B cell (primary cell): ENCODE results near the gene EPHA7. TPM values are rescaled to one million over a fixed set of nuclear protein-coding genes. Genes with fewer than 3 reads are reported as not detected.

Source experiments
- ATAC-seq: fragments of 200-7000 bp; cut with Tn5 transposase; one replicate; pipeline ENCODE4 v1.10.0; 2021; ENCODE audit warnings: low read depth, mild to moderate bottlenecking, moderate number of reproducible peaks, moderate library complexity
- CTCF ChIA-PET: fragments of 350-600 bp; sonication (Branson Sonifier 250); formaldehyde crosslinking; loops from one replicate; lab custom pipeline; 2021; ENCODE audit warnings: antibody characterized with exemption, inconsistent platforms; lab: Charles Lee
- POLR2A ChIA-PET: fragments of 350-600 bp; sonication (Branson Sonifier 250); formaldehyde crosslinking; loops from one replicate; lab custom pipeline; 2021; ENCODE audit warnings: antibody characterized with exemption; lab: Charles Lee
- DNase-seq: peaks from one replicate; pipeline ENCODE4 v3.0.0; 2013
- H2AFZ ChIP-seq: 2 replicates; pipeline ENCODE4 v1.6.1; 2012; ENCODE audit warnings: mild to moderate bottlenecking, low read depth, low read length; ENCODE audit not compliant: insufficient read depth, poor library complexity, severe bottlenecking
- H3K27ac ChIP-seq, 2 donors: 1 replicate in 1 of 2; 2 replicates in 1 of 2; pipeline ENCODE4 v1.5.1; 2012 to 2013; ENCODE audit warnings: low read length in 2 of 2, mild to moderate bottlenecking in 2 of 2, moderate library complexity in 1 of 2
- H3K27me3 ChIP-seq, 4 experiments: fragments of 200-600 bp in 1 of 4; sonication (generic) in 1 of 4; replicated peaks in 1 of 4; 1 replicate in 2 of 4; 2 replicates in 2 of 4; pipeline versions ENCODE4 v1.6.1 to v1.7.0; 2013 to 2016; ENCODE audit warnings: low read length in 3 of 4, mild to moderate bottlenecking in 2 of 4, mixed read lengths in 1 of 4, moderate library complexity in 1 of 4; ENCODE audit not compliant: insufficient read depth in 4 of 4, control insufficient read depth in 3 of 4; ENCODE audit errors: control extremely low read depth in 1 of 4
- H3K36me3 ChIP-seq, 2 experiments: replicated peaks in 1 of 2; 1 replicate in 1 of 2; 2 replicates in 1 of 2; pipeline versions ENCODE4 v1.6.1 to v1.7.1; 2013; ENCODE audit warnings: low read length in 1 of 2; ENCODE audit not compliant: insufficient read depth in 2 of 2, control insufficient read depth in 1 of 2; ENCODE audit errors: control extremely low read depth in 1 of 2, extremely low read depth in 1 of 2
- H3K4me1 ChIP-seq, 2 donors: fragments of 200-600 bp in 1 of 2; sonication (generic) in 1 of 2; 1 replicate in 1 of 2; 2 replicates in 1 of 2; pipeline versions ENCODE4 v1.5.1 to v1.6.1; 2013 to 2017; ENCODE audit warnings: low read length in 2 of 2; ENCODE audit not compliant: control insufficient read depth in 2 of 2, insufficient read depth in 2 of 2
- H3K4me2 ChIP-seq: replicated peaks from 2 replicates; pipeline ENCODE3; 2012; ENCODE audit warnings: mild to moderate bottlenecking, low read depth, low read length; ENCODE audit not compliant: poor library complexity, severe bottlenecking
- H3K4me3 ChIP-seq, 5 experiments: fragments of 200-600 bp in 1 of 5; sonication (generic) in 1 of 5; 1 replicate in 3 of 5; 2 replicates in 2 of 5; pipeline versions ENCODE4 v1.5.1 to v1.7.0; 2011 to 2016; ENCODE audit warnings: low read length in 4 of 5, mild to moderate bottlenecking in 4 of 5, low read depth in 2 of 5, control low read depth in 1 of 5, moderate library complexity in 1 of 5; ENCODE audit not compliant: insufficient read depth in 1 of 5; ENCODE audit errors: control extremely low read depth in 1 of 5, extremely low read depth in 1 of 5
- H3K79me2 ChIP-seq: fragments of 200-600 bp; sonication (generic); one replicate; pipeline ENCODE4 v1.6.0; 2016; ENCODE audit warnings: low read length; ENCODE audit not compliant: control insufficient read depth, insufficient read depth
- H3K9ac ChIP-seq: fragments of 200-600 bp; sonication (generic); 2 replicates; pipeline ENCODE4 v1.6.1; 2017; ENCODE audit warnings: mild to moderate bottlenecking, low read length, moderate library complexity
- H3K9me3 ChIP-seq, 3 donors: one replicate each; pipeline versions ENCODE4 v1.6.1 to v1.7.1; 2013; ENCODE audit warnings: low read length in 2 of 3; ENCODE audit not compliant: control insufficient read depth in 2 of 3, insufficient read depth in 1 of 3; ENCODE audit errors: control extremely low read depth in 1 of 3
- H4K20me1 ChIP-seq: 2 replicates; pipeline ENCODE4 v1.6.0; 2012; ENCODE audit warnings: mild to moderate bottlenecking, low read length; ENCODE audit not compliant: insufficient read depth, control insufficient read depth, poor library complexity, severe bottlenecking
- H3K27ac Mint-ChIP-seq: one replicate; pipeline ENCODE4 v1.8.0; 2021; ENCODE audit warnings: mixed read lengths
- H3K27me3 Mint-ChIP-seq: one replicate; pipeline ENCODE4 v1.8.0; 2021; ENCODE audit warnings: mixed read lengths
- H3K4me1 Mint-ChIP-seq: one replicate; pipeline ENCODE4 v1.8.0; 2021; ENCODE audit warnings: mixed read lengths
- H3K4me3 Mint-ChIP-seq: one replicate; pipeline ENCODE4 v1.8.0; 2021; ENCODE audit warnings: mixed read lengths
- H3K9me3 Mint-ChIP-seq: one replicate; pipeline ENCODE4 v1.8.0; 2022; ENCODE audit warnings: mixed read lengths; ENCODE audit not compliant: insufficient read depth
- EZH2 ChIP-seq: IDR thresholded peaks from 2 replicates; pipeline ENCODE4 v1.6.1; 2012; ENCODE audit warnings: borderline replicate concordance, low read depth, mild to moderate bottlenecking, moderate library complexity, low read length; ENCODE audit not compliant: insufficient read depth, poor library complexity, severe bottlenecking
- WGBS: methylation state at CpG from one replicate; pipeline ENCODE4 v1.1.5; 2013; ENCODE audit warnings: missing lambda C conversion rate; ENCODE audit not compliant: insufficient coverage; 5-methylcytosine and 5-hydroxymethylcytosine counted together
- intact Hi-C: fragments of 100-400 bp; cut with micrococcal nuclease; formaldehyde crosslinking; loops from one replicate; pipeline ENCODE4 v1.10.0; 2022
- polyA plus RNA-seq: library from polyadenylated mRNA; depleted of rRNA; stranded (reverse); fragments of >200 nt; gene quantifications from 2 replicates; pipeline ENCODE4 v1.2.3, GENCODE V29; 2012
- total RNA-seq, 2 donors: library from RNA; stranded (reverse); fragments of 120-200 nt in 1 of 2; gene quantifications; 1 replicate in 1 of 2; 2 replicates in 1 of 2; pipeline versions ENCODE4 v1.2.3 to v1.2.4, GENCODE V29; 2013 to 2022
- TF ChIP-seq, protein P1 (sequence below): fragments of 200-600 bp; IDR thresholded peaks from one replicate; pipeline ENCODE4 v1.8.0; 2022; ENCODE audit warnings: antibody characterized with exemption, mild to moderate bottlenecking

Gene EPHA7
- total and polyA plus RNA-seq, 2 donors (not counting 1 experiment from before 2014, with no cell fraction given): not detected

DNA sequence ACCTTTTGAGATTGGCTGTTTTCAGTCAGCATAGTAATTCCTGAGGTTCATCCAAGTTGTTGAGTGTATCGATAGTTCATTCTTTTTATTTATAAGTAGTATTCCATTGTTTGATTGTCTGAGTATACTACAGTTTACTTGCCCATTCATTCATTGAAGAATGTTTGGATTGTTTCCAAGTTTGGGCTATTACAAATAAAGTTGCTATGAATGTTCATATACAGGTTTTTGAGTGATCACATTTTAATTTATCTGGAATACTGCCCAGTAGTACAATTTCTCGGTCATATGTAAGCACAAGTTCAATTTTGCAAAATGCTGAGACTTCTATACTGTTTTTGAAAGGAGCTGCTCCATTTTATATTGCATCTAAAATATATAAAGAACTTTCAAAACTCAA lies 14.2 kb upstream of the EPHA7 start:
- TF ChIP-seq EZH2: no peak
- TF ChIP-seq, protein P1, sequence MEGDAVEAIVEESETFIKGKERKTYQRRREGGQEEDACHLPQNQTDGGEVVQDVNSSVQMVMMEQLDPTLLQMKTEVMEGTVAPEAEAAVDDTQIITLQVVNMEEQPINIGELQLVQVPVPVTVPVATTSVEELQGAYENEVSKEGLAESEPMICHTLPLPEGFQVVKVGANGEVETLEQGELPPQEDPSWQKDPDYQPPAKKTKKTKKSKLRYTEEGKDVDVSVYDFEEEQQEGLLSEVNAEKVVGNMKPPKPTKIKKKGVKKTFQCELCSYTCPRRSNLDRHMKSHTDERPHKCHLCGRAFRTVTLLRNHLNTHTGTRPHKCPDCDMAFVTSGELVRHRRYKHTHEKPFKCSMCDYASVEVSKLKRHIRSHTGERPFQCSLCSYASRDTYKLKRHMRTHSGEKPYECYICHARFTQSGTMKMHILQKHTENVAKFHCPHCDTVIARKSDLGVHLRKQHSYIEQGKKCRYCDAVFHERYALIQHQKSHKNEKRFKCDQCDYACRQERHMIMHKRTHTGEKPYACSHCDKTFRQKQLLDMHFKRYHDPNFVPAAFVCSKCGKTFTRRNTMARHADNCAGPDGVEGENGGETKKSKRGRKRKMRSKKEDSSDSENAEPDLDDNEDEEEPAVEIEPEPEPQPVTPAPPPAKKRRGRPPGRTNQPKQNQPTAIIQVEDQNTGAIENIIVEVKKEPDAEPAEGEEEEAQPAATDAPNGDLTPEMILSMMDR: no peak
- Mint-ChIP-seq H3K27me3 (no peaks in the 10 kb centered on the region), H3K27ac (no peak overlapping the region), H3K4me1 (no peaks in the 10 kb centered on the region), H3K4me3 (no peak overlapping the region), H3K9me3 (no peaks in the 10 kb centered on the region)
- ChIA-PET CTCF (no interaction called here), POLR2A (no interaction called here)
- Histone ChIP-seq H3K27ac (no peak overlapping the region), H3K4me2 (no peak overlapping the region), H3K9me3 (no peaks in the 10 kb centered on the region), H3K4me3 (no peak overlapping the region), H3K27me3 (no peaks in the 10 kb centered on the region), H3K9ac (no peak overlapping the region), H2AFZ (no peak overlapping the region), H3K79me2 (no peaks in the 10 kb centered on the region), H3K4me1 (no peaks in the 10 kb centered on the region), H3K36me3 (no peaks in the 10 kb centered on the region), H4K20me1 (no peaks in the 10 kb centered on the region)
- no peak for DNase-seq
- intact Hi-C loops: no loop called here
- WGBS: no CpG with 5 or more reads among the region's 2 CpGs
- no peak for ATAC-seq

DNA sequence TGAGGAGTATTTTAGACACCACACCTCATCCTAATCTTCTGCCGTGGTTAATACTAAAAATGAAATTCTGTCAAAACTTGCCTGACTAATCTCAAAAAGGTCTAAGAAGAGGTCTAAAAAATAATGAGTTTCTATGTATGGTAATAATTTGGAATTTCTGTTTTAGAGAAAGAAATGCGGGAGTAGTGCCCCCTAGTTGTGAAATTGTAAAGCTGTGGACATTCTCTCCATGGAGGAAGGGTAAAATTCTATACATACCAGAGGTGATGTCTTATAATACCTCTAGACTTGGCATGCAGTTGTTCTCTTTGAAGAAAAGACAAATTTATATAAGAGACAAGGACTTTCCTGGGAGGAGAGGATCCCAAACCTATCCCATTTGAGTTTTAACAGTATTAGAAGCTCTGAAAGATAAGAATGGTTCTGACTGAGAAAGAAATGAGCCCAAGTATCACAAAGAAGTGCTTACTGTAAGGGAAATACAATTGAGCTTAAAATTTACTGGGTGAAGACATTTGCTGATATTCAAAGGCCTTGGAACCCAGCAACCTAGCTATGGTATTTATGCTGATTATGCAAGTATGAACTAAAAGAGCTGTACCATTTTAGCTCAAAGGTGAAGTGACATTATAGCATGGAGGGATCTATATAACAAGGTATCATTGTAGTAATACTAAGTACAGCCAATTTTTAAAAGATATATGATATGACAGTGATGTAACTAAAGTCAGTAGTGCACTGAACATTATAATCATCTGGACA lies 5.1 kb upstream of the EPHA7 start:
- Mint-ChIP-seq H3K9me3 (no peaks in the 10 kb centered on the region), H3K4me1 (peaks cover 9% of the 10 kb centered on the region), H3K27ac (no peak overlapping the region), H3K27me3 (peaks cover 19% of the 10 kb centered on the region), H3K4me3 (no peak overlapping the region)
- no peak for DNase-seq
- no peaks in the 10 kb centered on the region for H3K36me3 ChIP-seq
- POLR2A ChIA-PET: no interaction called here
- no CpG with 5 or more reads among the region's 2 CpGs for WGBS
- H3K27ac ChIP-seq: no peak overlapping the region
- H3K4me2 ChIP-seq: no peak overlapping the region
- H4K20me1 ChIP-seq: no peaks in the 10 kb centered on the region
- H2AFZ ChIP-seq: no peak overlapping the region
- intact Hi-C loops: no loop called here
- H3K4me3 ChIP-seq: no peak overlapping the region
- H3K79me2 ChIP-seq: no peaks in the 10 kb centered on the region
- peaks cover 0 to 5% (median 3%) of the 10 kb centered on the region in 3 donors for H3K9me3 ChIP-seq
- TF ChIP-seq, protein P1: no peak
- no peak for TF ChIP-seq EZH2
- H3K27me3 ChIP-seq: peaks cover 0 to 10% (median 7%) of the 10 kb centered on the region in 4 experiments
- peaks cover 6 to 7% of the 10 kb centered on the region in 2 donors for H3K4me1 ChIP-seq
- CTCF ChIA-PET: no interaction called here
- H3K9ac ChIP-seq: no peak overlapping the region
- no peak for ATAC-seq
